K562 (cell line): ENCODE results near the gene SPTLC1. TPM values are rescaled to one million over a fixed set of nuclear protein-coding genes. Genes with fewer than 3 reads are reported as not detected.

Source experiments
- ATAC-seq: fragments of 200-7000 bp; cut with Tn5 transposase; 3 replicates; pipeline ENCODE4 v1.9.1; 2020; ENCODE audit warnings: moderate library complexity
- BruUV-seq: library from RNA; stranded (reverse); fragments of 400-500 nt; replicated peaks from 2 replicates; lab custom pipeline; 2021; lab: Mats Ljungman, UMichigan
- CTCF ChIA-PET: fragments of 300-600 bp; formaldehyde crosslinking; extraction: SDS; loops from one replicate; lab custom pipeline; 2021; ENCODE audit warnings: low intra/inter-chr PET ratio; lab: Yijun Ruan, JAX
- POLR2A ChIA-PET: fragments of 300-600, 350-650 bp; sonication (Branson Sonifier 250); formaldehyde crosslinking; extraction: SDS; loops from one replicate; lab custom pipeline; 2021; ENCODE audit warnings: antibody characterized with exemption, inconsistent platforms; lab: Yijun Ruan, JAX
- DNase-seq, 4 experiments: peaks; one replicate each; pipeline versions ENCODE4 v3.0.0 to v3.0.0-alpha.2; 2011 to 2018; ENCODE audit warnings: low spot score in 3 of 4, mixed read lengths in 3 of 4; ENCODE audit errors: extremely low read depth in 1 of 4
- FAIRE-seq: peaks from 2 replicates; lab custom pipeline; 2011; peaks lifted over from hg19 to GRCh38; lab: Jason Lieb, UNC
- H2AFZ ChIP-seq: 2 replicates; pipeline ENCODE4 v1.6.0; 2011; ENCODE audit warnings: low read depth, low read length, control low read depth, inconsistent platforms
- H3K27ac ChIP-seq: fragments of 200-600 bp; 3 replicates; pipeline ENCODE4 v1.8.0; 2011; ENCODE audit warnings: low read depth, mild to moderate bottlenecking, control low read depth, inconsistent platforms, low read length, moderate library complexity, mixed read lengths; ENCODE audit errors: extremely low read depth
- H3K27me3 ChIP-seq, 2 experiments: fragments of 300-600 bp in 1 of 2; 2 replicates in 1 of 2; 3 replicates in 1 of 2; pipeline versions ENCODE4 v1.6.0 to v1.8.0; 2011; ENCODE audit warnings: inconsistent platforms in 2 of 2, low read length in 2 of 2, mild to moderate bottlenecking in 1 of 2, mixed read lengths in 1 of 2, moderate library complexity in 1 of 2; ENCODE audit not compliant: control insufficient read depth in 2 of 2, insufficient read depth in 2 of 2
- H3K36me3 ChIP-seq: fragments of 300-600 bp; 3 replicates; pipeline ENCODE4 v1.8.0; 2011; ENCODE audit warnings: mild to moderate bottlenecking, low read length, inconsistent platforms; ENCODE audit not compliant: control insufficient read depth, insufficient read depth
- H3K4me1 ChIP-seq, 2 experiments: fragments of 200-600 bp in 1 of 2; replicated peaks in 1 of 2; 2 replicates in 1 of 2; 3 replicates in 1 of 2; pipeline versions ENCODE4 v1.5.1 to v1.8.0; 2011; ENCODE audit warnings: inconsistent platforms in 2 of 2, low read length in 2 of 2, mild to moderate bottlenecking in 1 of 2, mixed read lengths in 1 of 2, moderate library complexity in 1 of 2; ENCODE audit not compliant: control insufficient read depth in 2 of 2, insufficient read depth in 2 of 2
- H3K4me2 ChIP-seq: 2 replicates; pipeline ENCODE4 v1.6.1; 2011; ENCODE audit warnings: low read length, control low read depth, inconsistent platforms, mixed read lengths; ENCODE audit not compliant: insufficient read depth
- H3K4me3 ChIP-seq: fragments of 200-600 bp; sonication (generic), shearing (Covaris generic); 2 replicates; pipeline ENCODE4 v1.5.1; 2016; ENCODE audit warnings: control low read depth, inconsistent platforms
- H3K79me2 ChIP-seq: fragments of 200-600 bp; 3 replicates; pipeline ENCODE4 v1.8.0; 2011; ENCODE audit warnings: low read length, inconsistent platforms; ENCODE audit not compliant: control insufficient read depth, insufficient read depth
- H3K9ac ChIP-seq, 2 experiments: 2 replicates each; pipeline versions ENCODE4 v1.6.0 to v1.6.1; 2011; ENCODE audit warnings: low read depth in 2 of 2, low read length in 2 of 2, control low read depth in 1 of 2, inconsistent platforms in 1 of 2, mild to moderate bottlenecking in 1 of 2, mixed read lengths in 1 of 2; ENCODE audit not compliant: insufficient read depth in 1 of 2
- H3K9me1 ChIP-seq: one replicate; pipeline ENCODE4 v1.6.0; 2011; ENCODE audit warnings: inconsistent platforms, mild to moderate bottlenecking, low read length, moderate library complexity; ENCODE audit not compliant: control insufficient read depth, insufficient read depth
- H3K9me3 ChIP-seq: replicated peaks from 2 replicates; pipeline ENCODE4 v1.5.1; 2011; ENCODE audit warnings: low read depth, low read length, inconsistent platforms; ENCODE audit not compliant: control insufficient read depth, insufficient read depth
- H4K20me1 ChIP-seq: replicated peaks from 2 replicates; pipeline ENCODE4 v1.6.1; 2011; ENCODE audit warnings: low read length, inconsistent platforms, mixed read lengths; ENCODE audit not compliant: control insufficient read depth, insufficient read depth
- HDAC8 ChIP-seq: fragments of 450-650 bp; IDR thresholded peaks from 2 replicates; pipeline ENCODE4 v1.6.1; 2016; ENCODE audit warnings: mild to moderate bottlenecking, missing genetic modification characterization, moderate library complexity, missing compliant biosample characterization
- HOXB6 ChIP-seq: fragments of 250-450 bp; sonication (Bioruptor Pico); IDR thresholded peaks from 2 replicates; pipeline ENCODE4 v1.5.1; 2022; ENCODE audit warnings: mild to moderate bottlenecking, borderline replicate concordance
- KLF16 ChIP-seq: IDR thresholded peaks from 2 replicates; pipeline ENCODE4 v1.6.1; 2016; ENCODE audit warnings: antibody characterized with exemption
- PRPF4 ChIP-seq: fragments of 200-400 bp; formaldehyde crosslinking; IDR thresholded peaks from one replicate; pipeline ENCODE4 v1.6.1; 2017; ENCODE audit warnings: low read length, low read depth, mild to moderate bottlenecking; ENCODE audit not compliant: insufficient read depth, poor library complexity, severe bottlenecking
- RAD21 ChIP-seq, 2 experiments: fragments of 250-450 bp in 1 of 2; fragments of 450-650 bp in 1 of 2; sonication (Bioruptor Pico) in 1 of 2; formaldehyde crosslinking in 1 of 2; IDR thresholded peaks in 1 of 2; conservative IDR thresholded peaks in 1 of 2; 2 replicates each; pipeline versions ENCODE4 v1.4.0 to v1.8.0; 2020 to 2022; ENCODE audit warnings: mild to moderate bottlenecking in 2 of 2, moderate library complexity in 1 of 2
- RBM14 ChIP-seq: fragments of 200-400 bp; formaldehyde crosslinking; IDR thresholded peaks from 2 replicates; pipeline ENCODE4 v1.6.1; 2018; ENCODE audit warnings: low read depth, mild to moderate bottlenecking, low read length, moderate library complexity, borderline replicate concordance; ENCODE audit not compliant: insufficient read depth
- SNRNP70 ChIP-seq: fragments of 200-400 bp; formaldehyde crosslinking; optimal IDR thresholded peaks from 2 replicates; pipeline ENCODE3; 2017; ENCODE audit warnings: low read depth, low read length
- TAF15 ChIP-seq: fragments of 200-400 bp; formaldehyde crosslinking; IDR thresholded peaks from 2 replicates; pipeline ENCODE4 v1.6.1; 2017; ENCODE audit warnings: mild to moderate bottlenecking, low read depth, low read length, moderate library complexity
- ZNF431 ChIP-seq: sonication (generic); formaldehyde crosslinking; IDR thresholded peaks from 2 replicates; pipeline ENCODE4 v1.8.0; 2022; ENCODE audit warnings: mild to moderate bottlenecking, missing genetic modification reagents
- ZNF436 ChIP-seq: fragments of 250-450, 450-650 bp; sonication (Bioruptor Pico); formaldehyde crosslinking; IDR thresholded peaks from 2 replicates; pipeline ENCODE4 v1.7.0; 2020; ENCODE audit warnings: mild to moderate bottlenecking
- ZNF780A ChIP-seq: fragments of 250-450 bp; sonication (Bioruptor Pico); IDR thresholded peaks from 2 replicates; pipeline ENCODE4 v1.5.0; 2021; ENCODE audit warnings: mild to moderate bottlenecking
- WGBS: fragments of 100-300 bp; shearing (Covaris generic); methylation state at CpG from one replicate; pipeline ENCODE4 v1.1.6; 2016; ENCODE audit warnings: low coverage, mixed read lengths; ENCODE audit not compliant: insufficient coverage; ENCODE audit errors: missing lambda C conversion rate; 5-methylcytosine and 5-hydroxymethylcytosine counted together
- in situ Hi-C: fragments of 300-500 bp; cut with MboI; formaldehyde crosslinking; loops from 4 replicates; pipeline ENCODE4 v1.15.0; 2018; ENCODE audit warnings: inconsistent platforms, mixed read lengths
- intact Hi-C: fragments of 100-400 bp; cut with micrococcal nuclease; formaldehyde crosslinking; loops from 2 replicates; pipeline ENCODE4 v1.14.2; 2022
- polyA plus RNA-seq, 8 experiments: library from polyadenylated mRNA; depleted of rRNA in 4 of 8; stranded (reverse) in 5 of 8; unstranded in 3 of 8; fragments of >200 nt; fragmentation: Nextera tagmentation in 2 of 8; fragmentation: Illumina TruSeq in 1 of 8; extraction: Ambion mirVana in 2 of 8; extraction: Trizol in 1 of 8; gene quantifications; 2 replicates each; pipeline versions ENCODE4 v1.2.1 to v1.2.3, GENCODE V29; 2011 to 2014; ENCODE audit warnings: inconsistent platforms in 1 of 8, missing spikeins in 1 of 8
- total RNA-seq, 7 experiments: library from RNA; depleted of rRNA in 6 of 7; stranded (reverse); fragments of >200 nt in 6 of 7; fragmentation: Illumina TruSeq in 2 of 7; extraction: Trizol in 2 of 7; gene quantifications; 2 replicates each; pipeline versions ENCODE4 v1.2.1 to v1.2.3, GENCODE V29; 2011 to 2021; ENCODE audit warnings: low replicate concordance in 1 of 7
- TF ChIP-seq, protein P1 (sequence below): sonication (generic); formaldehyde crosslinking; IDR thresholded peaks from 2 replicates; pipeline ENCODE4 v1.8.0; 2022; ENCODE audit warnings: mild to moderate bottlenecking, missing genetic modification reagents
- TF ChIP-seq, protein P2 (sequence below): sonication (generic); formaldehyde crosslinking; IDR thresholded peaks from 2 replicates; pipeline ENCODE4 v1.8.1; 2023; ENCODE audit warnings: mild to moderate bottlenecking, missing genetic modification reagents

The SPTLC1 gene
- total and polyA plus RNA-seq, 9 of the 15 experiments (the other 6 are each of a cell fraction or from before 2014, with no cell fraction given): 58.8 to 125 (median 84.5) TPM

DNA sequence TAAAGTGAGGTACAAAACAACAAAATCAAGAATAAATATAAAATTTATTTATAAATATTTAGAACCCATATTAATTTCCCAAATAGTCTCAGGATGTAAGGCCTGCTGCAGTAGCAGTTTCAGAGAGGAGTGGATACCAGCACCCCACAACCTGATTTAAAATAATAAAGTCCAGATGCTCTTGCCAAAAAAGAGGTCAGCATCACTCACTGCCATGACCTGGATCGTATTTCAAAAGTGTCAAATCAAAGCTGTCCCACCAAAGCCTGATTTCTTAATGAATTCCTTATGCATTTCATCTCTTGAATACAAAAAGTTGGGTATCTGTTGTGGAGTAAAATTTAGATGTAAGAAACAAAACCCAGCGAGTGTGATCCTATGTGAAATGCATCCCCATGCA lies 107.2 kb downstream of the SPTLC1 start (continued):
- TF ChIP-seq, protein P1, sequence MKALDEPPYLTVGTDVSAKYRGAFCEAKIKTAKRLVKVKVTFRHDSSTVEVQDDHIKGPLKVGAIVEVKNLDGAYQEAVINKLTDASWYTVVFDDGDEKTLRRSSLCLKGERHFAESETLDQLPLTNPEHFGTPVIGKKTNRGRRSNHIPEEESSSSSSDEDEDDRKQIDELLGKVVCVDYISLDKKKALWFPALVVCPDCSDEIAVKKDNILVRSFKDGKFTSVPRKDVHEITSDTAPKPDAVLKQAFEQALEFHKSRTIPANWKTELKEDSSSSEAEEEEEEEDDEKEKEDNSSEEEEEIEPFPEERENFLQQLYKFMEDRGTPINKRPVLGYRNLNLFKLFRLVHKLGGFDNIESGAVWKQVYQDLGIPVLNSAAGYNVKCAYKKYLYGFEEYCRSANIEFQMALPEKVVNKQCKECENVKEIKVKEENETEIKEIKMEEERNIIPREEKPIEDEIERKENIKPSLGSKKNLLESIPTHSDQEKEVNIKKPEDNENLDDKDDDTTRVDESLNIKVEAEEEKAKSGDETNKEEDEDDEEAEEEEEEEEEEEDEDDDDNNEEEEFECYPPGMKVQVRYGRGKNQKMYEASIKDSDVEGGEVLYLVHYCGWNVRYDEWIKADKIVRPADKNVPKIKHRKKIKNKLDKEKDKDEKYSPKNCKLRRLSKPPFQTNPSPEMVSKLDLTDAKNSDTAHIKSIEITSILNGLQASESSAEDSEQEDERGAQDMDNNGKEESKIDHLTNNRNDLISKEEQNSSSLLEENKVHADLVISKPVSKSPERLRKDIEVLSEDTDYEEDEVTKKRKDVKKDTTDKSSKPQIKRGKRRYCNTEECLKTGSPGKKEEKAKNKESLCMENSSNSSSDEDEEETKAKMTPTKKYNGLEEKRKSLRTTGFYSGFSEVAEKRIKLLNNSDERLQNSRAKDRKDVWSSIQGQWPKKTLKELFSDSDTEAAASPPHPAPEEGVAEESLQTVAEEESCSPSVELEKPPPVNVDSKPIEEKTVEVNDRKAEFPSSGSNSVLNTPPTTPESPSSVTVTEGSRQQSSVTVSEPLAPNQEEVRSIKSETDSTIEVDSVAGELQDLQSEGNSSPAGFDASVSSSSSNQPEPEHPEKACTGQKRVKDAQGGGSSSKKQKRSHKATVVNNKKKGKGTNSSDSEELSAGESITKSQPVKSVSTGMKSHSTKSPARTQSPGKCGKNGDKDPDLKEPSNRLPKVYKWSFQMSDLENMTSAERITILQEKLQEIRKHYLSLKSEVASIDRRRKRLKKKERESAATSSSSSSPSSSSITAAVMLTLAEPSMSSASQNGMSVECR: no peak
- TF ChIP-seq ZNF436 (CRISPR knock-in tag) (no peak), SNRNP70 (no peak), ZNF431 (no peak), TAF15 (no peak)

DNA sequence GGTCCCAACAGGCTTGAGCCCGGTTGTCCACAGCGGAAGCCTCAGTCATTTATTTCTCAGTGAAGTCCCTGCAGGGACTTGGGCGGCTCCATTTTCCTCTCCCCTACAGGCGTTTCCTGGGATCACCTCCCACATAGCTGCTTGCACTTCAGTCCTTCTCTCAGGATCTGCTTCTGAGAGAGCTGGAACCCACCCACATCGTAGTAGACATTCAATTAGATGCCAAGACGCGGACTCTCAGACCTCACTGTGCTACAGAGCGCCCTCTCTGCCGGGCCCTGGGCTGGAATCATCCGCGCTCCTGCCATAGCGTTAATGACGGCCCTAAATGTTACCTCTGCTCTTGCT lies 111.2 kb downstream of the SPTLC1 start:
- no peaks in the 10 kb centered on the region for H4K20me1 ChIP-seq
- no peak overlapping the region for H3K27ac ChIP-seq
- CTCF ChIA-PET: no interaction called here
- BruUV-seq: no TSS peak
- peaks cover 0 to 6% of the 10 kb centered on the region in 2 experiments; a peak in 2 of 5 replicates for H3K4me1 ChIP-seq
- H3K79me2 ChIP-seq: no peaks in the 10 kb centered on the region
- no peak overlapping the region for H3K4me2 ChIP-seq
- no peak for FAIRE-seq
- intact Hi-C loops (no loop called here), in situ Hi-C loops (no loop called here)
- peaks cover 15 to 26% of the 10 kb centered on the region in 2 experiments; a peak in 4 of 5 replicates for H3K27me3 ChIP-seq
- 60% methylated on average over 11 of the region's 13 CpGs for WGBS
- no peak overlapping the region for H3K4me3 ChIP-seq
- no peaks in the 10 kb centered on the region for H3K9me3 ChIP-seq
- peaks cover 4% of the 10 kb centered on the region for H3K9me1 ChIP-seq
- no peak overlapping the region for H3K9ac ChIP-seq
- POLR2A ChIA-PET: interaction anchor here (0.8 kb wide), 1 partner anchor 9 kb away, joined by 3 read pairs; no protein-coding TSS in a partner anchor
- TF ChIP-seq RBM14: no peak
- no peak for TF ChIP-seq HDAC8
- TF ChIP-seq, protein P2, sequence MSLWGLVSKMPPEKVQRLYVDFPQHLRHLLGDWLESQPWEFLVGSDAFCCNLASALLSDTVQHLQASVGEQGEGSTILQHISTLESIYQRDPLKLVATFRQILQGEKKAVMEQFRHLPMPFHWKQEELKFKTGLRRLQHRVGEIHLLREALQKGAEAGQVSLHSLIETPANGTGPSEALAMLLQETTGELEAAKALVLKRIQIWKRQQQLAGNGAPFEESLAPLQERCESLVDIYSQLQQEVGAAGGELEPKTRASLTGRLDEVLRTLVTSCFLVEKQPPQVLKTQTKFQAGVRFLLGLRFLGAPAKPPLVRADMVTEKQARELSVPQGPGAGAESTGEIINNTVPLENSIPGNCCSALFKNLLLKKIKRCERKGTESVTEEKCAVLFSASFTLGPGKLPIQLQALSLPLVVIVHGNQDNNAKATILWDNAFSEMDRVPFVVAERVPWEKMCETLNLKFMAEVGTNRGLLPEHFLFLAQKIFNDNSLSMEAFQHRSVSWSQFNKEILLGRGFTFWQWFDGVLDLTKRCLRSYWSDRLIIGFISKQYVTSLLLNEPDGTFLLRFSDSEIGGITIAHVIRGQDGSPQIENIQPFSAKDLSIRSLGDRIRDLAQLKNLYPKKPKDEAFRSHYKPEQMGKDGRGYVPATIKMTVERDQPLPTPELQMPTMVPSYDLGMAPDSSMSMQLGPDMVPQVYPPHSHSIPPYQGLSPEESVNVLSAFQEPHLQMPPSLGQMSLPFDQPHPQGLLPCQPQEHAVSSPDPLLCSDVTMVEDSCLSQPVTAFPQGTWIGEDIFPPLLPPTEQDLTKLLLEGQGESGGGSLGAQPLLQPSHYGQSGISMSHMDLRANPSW (CRISPR knock-in tag): no peak
- no peak for TF ChIP-seq KLF16
- TF ChIP-seq ZNF780A (CRISPR knock-in tag): no peak
- TF ChIP-seq HOXB6 (CRISPR knock-in tag): no peak
- TF ChIP-seq RAD21 (CRISPR knock-in tag; conservative IDR thresholded peaks at IDR 0.05 in 1 of 2, IDR thresholded peaks at IDR 0.05 in 1 of 2): no peak
- TF ChIP-seq PRPF4: no peak
- no peaks in the 10 kb centered on the region for H3K36me3 ChIP-seq
- DNase-seq: no peak
- ATAC-seq: peak; percentile 58
- H2AFZ ChIP-seq: no peak overlapping the region
